ENCODE data around the gene ADORA2A.

ADORA2A gene

DNA sequence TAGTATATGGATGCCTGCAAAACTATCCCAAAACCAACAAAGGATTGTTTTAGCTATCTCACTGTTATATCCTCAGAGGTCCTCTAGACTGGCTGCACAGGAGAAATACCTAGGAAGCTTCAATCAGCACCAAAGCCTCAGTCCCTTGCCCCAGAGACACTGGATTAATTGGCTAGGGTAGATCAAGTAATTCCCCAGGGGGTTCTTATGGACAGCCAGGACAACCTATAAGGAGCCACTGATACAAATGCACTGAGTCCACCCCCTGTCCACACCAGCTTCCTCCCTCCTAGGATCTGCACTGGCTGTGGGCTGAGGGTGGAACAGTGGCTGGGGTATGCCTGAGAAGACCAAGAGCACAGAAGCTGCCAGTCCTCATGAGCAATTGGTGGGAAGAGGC, 16.3 kb downstream of the ADORA2A start:
- Histone ChIP-seq H3K27me3 (ENCODE audit: insufficient read depth, poor library complexity, severe bottlenecking) (no peaks in the 10 kb centered on the region), H3K4me3 (replicated peaks; ENCODE audit: insufficient read depth, low read length) (no peak overlapping the region), H3K27ac (replicated peaks) (no peak overlapping the region)
- no peak for DNase-seq (ENCODE audit: low read depth in 1 of 2, low spot score in 1 of 2)
- TF ChIP-seq SPI1 (IDR thresholded peaks at IDR 0.05; ENCODE audit: borderline replicate concordance, low read depth), result no peak
- no peak for TF ChIP-seq GABPA (IDR thresholded peaks at IDR 0.05; ENCODE audit: low read depth)
- TF ChIP-seq, protein P1, sequence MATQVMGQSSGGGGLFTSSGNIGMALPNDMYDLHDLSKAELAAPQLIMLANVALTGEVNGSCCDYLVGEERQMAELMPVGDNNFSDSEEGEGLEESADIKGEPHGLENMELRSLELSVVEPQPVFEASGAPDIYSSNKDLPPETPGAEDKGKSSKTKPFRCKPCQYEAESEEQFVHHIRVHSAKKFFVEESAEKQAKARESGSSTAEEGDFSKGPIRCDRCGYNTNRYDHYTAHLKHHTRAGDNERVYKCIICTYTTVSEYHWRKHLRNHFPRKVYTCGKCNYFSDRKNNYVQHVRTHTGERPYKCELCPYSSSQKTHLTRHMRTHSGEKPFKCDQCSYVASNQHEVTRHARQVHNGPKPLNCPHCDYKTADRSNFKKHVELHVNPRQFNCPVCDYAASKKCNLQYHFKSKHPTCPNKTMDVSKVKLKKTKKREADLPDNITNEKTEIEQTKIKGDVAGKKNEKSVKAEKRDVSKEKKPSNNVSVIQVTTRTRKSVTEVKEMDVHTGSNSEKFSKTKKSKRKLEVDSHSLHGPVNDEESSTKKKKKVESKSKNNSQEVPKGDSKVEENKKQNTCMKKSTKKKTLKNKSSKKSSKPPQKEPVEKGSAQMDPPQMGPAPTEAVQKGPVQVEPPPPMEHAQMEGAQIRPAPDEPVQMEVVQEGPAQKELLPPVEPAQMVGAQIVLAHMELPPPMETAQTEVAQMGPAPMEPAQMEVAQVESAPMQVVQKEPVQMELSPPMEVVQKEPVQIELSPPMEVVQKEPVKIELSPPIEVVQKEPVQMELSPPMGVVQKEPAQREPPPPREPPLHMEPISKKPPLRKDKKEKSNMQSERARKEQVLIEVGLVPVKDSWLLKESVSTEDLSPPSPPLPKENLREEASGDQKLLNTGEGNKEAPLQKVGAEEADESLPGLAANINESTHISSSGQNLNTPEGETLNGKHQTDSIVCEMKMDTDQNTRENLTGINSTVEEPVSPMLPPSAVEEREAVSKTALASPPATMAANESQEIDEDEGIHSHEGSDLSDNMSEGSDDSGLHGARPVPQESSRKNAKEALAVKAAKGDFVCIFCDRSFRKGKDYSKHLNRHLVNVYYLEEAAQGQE (IDR thresholded peaks at IDR 0.05; ENCODE audit: insufficient replicate concordance, low read depth), result no peak

GRCh38 chr22:24444251-24444650, 16.9 kb downstream of the ADORA2A start:
- Histone ChIP-seq H3K27me3 (ENCODE audit: insufficient read depth, poor library complexity, severe bottlenecking) (no peaks in the 10 kb centered on the region), H3K27ac (replicated peaks) (no peak overlapping the region), H3K4me3 (replicated peaks; ENCODE audit: insufficient read depth, low read length) (no peak overlapping the region)
- TF ChIP-seq SPI1 (IDR thresholded peaks at IDR 0.05; ENCODE audit: borderline replicate concordance, low read depth) (no peak), GABPA (IDR thresholded peaks at IDR 0.05; ENCODE audit: low read depth) (no peak), POLR2AphosphoS5 (IDR thresholded peaks at IDR 0.05; ENCODE audit: low read depth) (no peak)
- TF ChIP-seq, protein P1 (IDR thresholded peaks at IDR 0.05; ENCODE audit: insufficient replicate concordance, low read depth), result no peak
- TF ChIP-seq, protein P2, sequence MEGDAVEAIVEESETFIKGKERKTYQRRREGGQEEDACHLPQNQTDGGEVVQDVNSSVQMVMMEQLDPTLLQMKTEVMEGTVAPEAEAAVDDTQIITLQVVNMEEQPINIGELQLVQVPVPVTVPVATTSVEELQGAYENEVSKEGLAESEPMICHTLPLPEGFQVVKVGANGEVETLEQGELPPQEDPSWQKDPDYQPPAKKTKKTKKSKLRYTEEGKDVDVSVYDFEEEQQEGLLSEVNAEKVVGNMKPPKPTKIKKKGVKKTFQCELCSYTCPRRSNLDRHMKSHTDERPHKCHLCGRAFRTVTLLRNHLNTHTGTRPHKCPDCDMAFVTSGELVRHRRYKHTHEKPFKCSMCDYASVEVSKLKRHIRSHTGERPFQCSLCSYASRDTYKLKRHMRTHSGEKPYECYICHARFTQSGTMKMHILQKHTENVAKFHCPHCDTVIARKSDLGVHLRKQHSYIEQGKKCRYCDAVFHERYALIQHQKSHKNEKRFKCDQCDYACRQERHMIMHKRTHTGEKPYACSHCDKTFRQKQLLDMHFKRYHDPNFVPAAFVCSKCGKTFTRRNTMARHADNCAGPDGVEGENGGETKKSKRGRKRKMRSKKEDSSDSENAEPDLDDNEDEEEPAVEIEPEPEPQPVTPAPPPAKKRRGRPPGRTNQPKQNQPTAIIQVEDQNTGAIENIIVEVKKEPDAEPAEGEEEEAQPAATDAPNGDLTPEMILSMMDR (IDR thresholded peaks at IDR 0.05; ENCODE audit: insufficient read depth, low read length), result no peak
- DNase-seq (ENCODE audit: low read depth in 1 of 2, low spot score in 1 of 2), result no peak

GRCh38 chr22:24444729-24445466, 17.5 kb downstream of the ADORA2A start:
- Histone ChIP-seq H3K27ac (replicated peaks) (no peak overlapping the region), H3K4me3 (replicated peaks; ENCODE audit: insufficient read depth, low read length) (no peak overlapping the region), H3K27me3 (ENCODE audit: insufficient read depth, poor library complexity, severe bottlenecking) (no peaks in the 10 kb centered on the region)
- no peak for DNase-seq (ENCODE audit: low read depth in 1 of 2, low spot score in 1 of 2)
- TF ChIP-seq, protein P2 (IDR thresholded peaks at IDR 0.05; ENCODE audit: insufficient read depth, low read length), result no peak
- TF ChIP-seq POLR2AphosphoS5 (IDR thresholded peaks at IDR 0.05; ENCODE audit: low read depth), result no peak
- no peak for TF ChIP-seq SPI1 (IDR thresholded peaks at IDR 0.05; ENCODE audit: borderline replicate concordance, low read depth)
- no peak for TF ChIP-seq GABPA (IDR thresholded peaks at IDR 0.05; ENCODE audit: low read depth)
- TF ChIP-seq, protein P1 (IDR thresholded peaks at IDR 0.05; ENCODE audit: insufficient replicate concordance, low read depth), result no peak

Data from HL-60 (cell line).